ENCODE measurements around the gene CFAP45.

Gene CFAP45

GRCh38 chr1:159941591-159942560 is 41.9 kb upstream of the CFAP45 start:
- H3K27ac ChIP-seq (ENCODE audit: low read depth, low read length) = no peak overlapping the region
- peak overlapping the region; percentile 42; the same call in 1 of the 2 replicates for H3K4me3 ChIP-seq (ENCODE audit: low read length)
- no peaks in the 10 kb centered on the region for H3K79me2 ChIP-seq (ENCODE audit: control insufficient read depth, low read length)
- no peaks in the 10 kb centered on the region for H4K20me1 ChIP-seq (ENCODE audit: control insufficient read depth, insufficient read depth, low read depth, low read length)
- H3F3A ChIP-seq (ENCODE audit: control insufficient read depth, insufficient read depth) = no peaks in the 10 kb centered on the region
- H3K36me3 ChIP-seq (ENCODE audit: control insufficient read depth, low read length) = no peaks in the 10 kb centered on the region
- H3K4me2 ChIP-seq (ENCODE audit: low read length) = peak overlapping the region; percentile 76
- H3K9me3 ChIP-seq (ENCODE audit: control insufficient read depth, insufficient read depth, low read length) = no peaks in the 10 kb centered on the region
- H3K27me3 ChIP-seq (ENCODE audit: control insufficient read depth, low read length) = peaks cover 25% of the 10 kb centered on the region
- TF ChIP-seq CTCF (IDR thresholded peaks at IDR 0.05; ENCODE audit: low read depth, low read length, poor library complexity, severe bottlenecking) (no peak), EZH2phosphoT487 (IDR thresholded peaks at IDR 0.05; ENCODE audit: borderline replicate concordance, low read length) (no peak)
- H3K9me2 ChIP-seq (replicated peaks; ENCODE audit: control insufficient read depth, low read length) = no peaks in the 10 kb centered on the region
- peaks cover 70% of the 10 kb centered on the region for H3K4me1 ChIP-seq (ENCODE audit: control insufficient read depth, low read length)

- peak overlapping the region; percentile 58 for H3K27ac ChIP-seq (ENCODE audit: low read depth, low read length)
- no peaks in the 10 kb centered on the region for H3K36me3 ChIP-seq (ENCODE audit: control insufficient read depth, low read length)
- no peaks in the 10 kb centered on the region for H3K9me2 ChIP-seq (replicated peaks; ENCODE audit: control insufficient read depth, low read length)
- peaks cover 77% of the 10 kb centered on the region for H3K4me1 ChIP-seq (ENCODE audit: control insufficient read depth, low read length)
- no peaks in the 10 kb centered on the region for H3K79me2 ChIP-seq (ENCODE audit: control insufficient read depth, low read length)
- no peaks in the 10 kb centered on the region for H3K9me3 ChIP-seq (ENCODE audit: control insufficient read depth, insufficient read depth, low read length)
- H4K20me1 ChIP-seq (ENCODE audit: control insufficient read depth, insufficient read depth, low read depth, low read length) = no peaks in the 10 kb centered on the region
- TF ChIP-seq CTCF (IDR thresholded peaks at IDR 0.05; ENCODE audit: low read depth, low read length, poor library complexity, severe bottlenecking) (no peak), EZH2phosphoT487 (IDR thresholded peaks at IDR 0.05; ENCODE audit: borderline replicate concordance, low read length) (no peak)
- peak overlapping the region; percentile 76 for H3K4me2 ChIP-seq (ENCODE audit: low read length)
- H3K4me3 ChIP-seq (ENCODE audit: low read length) = peak overlapping the region; percentile 42
- H3F3A ChIP-seq (ENCODE audit: control insufficient read depth, insufficient read depth) = no peaks in the 10 kb centered on the region
- peaks cover 23% of the 10 kb centered on the region for H3K27me3 ChIP-seq (ENCODE audit: control insufficient read depth, low read length)
Measured at GRCh38 chr1:159941141-159941540, 41.2 kb upstream of the CFAP45 start.

GRCh38 chr1:159940006-159940620 is 40.1 kb upstream of the CFAP45 start:
- no peaks in the 10 kb centered on the region for H4K20me1 ChIP-seq (ENCODE audit: control insufficient read depth, insufficient read depth, low read depth, low read length)
- no peak for TF ChIP-seq EZH2phosphoT487 (IDR thresholded peaks at IDR 0.05; ENCODE audit: borderline replicate concordance, low read length)
- TF ChIP-seq CTCF (IDR thresholded peaks at IDR 0.05; ENCODE audit: low read depth, low read length, poor library complexity, severe bottlenecking) = no peak
- no peaks in the 10 kb centered on the region for H3K79me2 ChIP-seq (ENCODE audit: control insufficient read depth, low read length)
- H3F3A ChIP-seq (ENCODE audit: control insufficient read depth, insufficient read depth) = no peaks in the 10 kb centered on the region
- H3K4me3 ChIP-seq (ENCODE audit: low read length) = peak overlapping the region; percentile 42
- H3K9me3 ChIP-seq (ENCODE audit: control insufficient read depth, insufficient read depth, low read length) = no peaks in the 10 kb centered on the region
- peaks cover 73% of the 10 kb centered on the region for H3K4me1 ChIP-seq (ENCODE audit: control insufficient read depth, low read length)
- peak overlapping the region; percentile 58 for H3K27ac ChIP-seq (ENCODE audit: low read depth, low read length)
- peak overlapping the region; percentile 76 for H3K4me2 ChIP-seq (ENCODE audit: low read length)
- peaks cover 18% of the 10 kb centered on the region for H3K27me3 ChIP-seq (ENCODE audit: control insufficient read depth, low read length)
- H3K36me3 ChIP-seq (ENCODE audit: control insufficient read depth, low read length) = no peaks in the 10 kb centered on the region
- no peaks in the 10 kb centered on the region for H3K9me2 ChIP-seq (replicated peaks; ENCODE audit: control insufficient read depth, low read length)

Data from DOHH2 (cell line).